Fibroblast of mammary gland (primary cell): Measurements from ENCODE around the gene HS3ST3A1.

Experiments used
- DNase-seq: peaks from one replicate; pipeline ENCODE4 v3.0.0-alpha.2; 2010; ENCODE audit warnings: low read depth
- H3K4me3 ChIP-seq: 2 replicates; pipeline ENCODE4 v1.5.1; 2011; ENCODE audit warnings: low read depth, mild to moderate bottlenecking, low read length, moderate library complexity; ENCODE audit not compliant: control insufficient read depth
- CTCF ChIP-seq: conservative IDR thresholded peaks from 2 replicates; pipeline ENCODE4 v1.5.1; 2011; ENCODE audit warnings: low read depth, low read length, inconsistent platforms; ENCODE audit not compliant: control insufficient read depth, insufficient read depth

Gene HS3ST3A1

GRCh38 chr17:13580790-13581189 is 20.9 kb downstream of the HS3ST3A1 start:
- no peak for TF ChIP-seq CTCF
- no peak for DNase-seq
- no peak overlapping the region for H3K4me3 ChIP-seq

GRCh38 chr17:13576661-13577526 is 24.8 kb downstream of the HS3ST3A1 start:
- no peak overlapping the region for H3K4me3 ChIP-seq
- no peak for DNase-seq
- TF ChIP-seq CTCF: no peak

- DNase-seq: peak; percentile 57
- no peak overlapping the region for H3K4me3 ChIP-seq
- TF ChIP-seq CTCF: no peak
Observed at GRCh38 chr17:13575922-13576419, 25.8 kb downstream of the HS3ST3A1 start.

- DNase-seq: no peak
- TF ChIP-seq CTCF: no peak
- no peak overlapping the region for H3K4me3 ChIP-seq
Observed at GRCh38 chr17:13575466-13575865, 26.3 kb downstream of the HS3ST3A1 start.

GRCh38 chr17:13572581-13572980 is 29.1 kb downstream of the HS3ST3A1 start:
- DNase-seq: peak; percentile 55
- no peak for TF ChIP-seq CTCF
- no peak overlapping the region for H3K4me3 ChIP-seq

GRCh38 chr17:13569398-13570123 is 32.2 kb downstream of the HS3ST3A1 start:
- H3K4me3 ChIP-seq: no peak overlapping the region
- DNase-seq: no peak

More at GRCh38 chr17:13569398-13570123, 32.2 kb downstream of the HS3ST3A1 start:
- no peak for TF ChIP-seq CTCF
